Measurements from ENCODE around the gene PRDM2.
"Not testable (repeated sequence)": the region's sequence is repeated elsewhere in the genome, so short reads cannot be mapped to it uniquely, and the experiment has no call there.

PRDM2 gene

GRCh38 chr1:13701271-13701640 lies 1.3 kb downstream of the PRDM2 start:
- no peaks in the 10 kb centered on the region for H3K9me3 ChIP-seq (ENCODE audit: control insufficient read depth, low read length)
- no peaks in the 10 kb centered on the region for H3K27me3 ChIP-seq (ENCODE audit: control insufficient read depth, insufficient read depth, low read length)
- H3K9ac ChIP-seq (ENCODE audit: low read length): peak overlapping the region; percentile 58
- H3K4me1 ChIP-seq (ENCODE audit: control insufficient read depth, insufficient read depth, low read length): peaks cover 5% of the 10 kb centered on the region
- no peaks in the 10 kb centered on the region for H3K36me3 ChIP-seq (ENCODE audit: control insufficient read depth, insufficient read depth, low read length)
- peak overlapping the region; percentile 10 for H3K4me3 ChIP-seq (ENCODE audit: low read length)

GRCh38 chr1:13702425-13703127 lies 2.6 kb downstream of the PRDM2 start:
- H3K9me3 ChIP-seq (ENCODE audit: control insufficient read depth, low read length): no peaks in the 10 kb centered on the region
- no peaks in the 10 kb centered on the region for H3K27me3 ChIP-seq (ENCODE audit: control insufficient read depth, insufficient read depth, low read length)
- no peak overlapping the region for H3K9ac ChIP-seq (ENCODE audit: low read length)
- peaks cover 5% of the 10 kb centered on the region for H3K4me1 ChIP-seq (ENCODE audit: control insufficient read depth, insufficient read depth, low read length)
- H3K36me3 ChIP-seq (ENCODE audit: control insufficient read depth, insufficient read depth, low read length): no peaks in the 10 kb centered on the region
- H3K4me3 ChIP-seq (ENCODE audit: low read length): no peak overlapping the region

- no peaks in the 10 kb centered on the region for H3K9me3 ChIP-seq (ENCODE audit: control insufficient read depth, low read length)
- no peaks in the 10 kb centered on the region for H3K36me3 ChIP-seq (ENCODE audit: control insufficient read depth, insufficient read depth, low read length)
- H3K9ac ChIP-seq (ENCODE audit: low read length): no peak overlapping the region
- no peak overlapping the region for H3K4me3 ChIP-seq (ENCODE audit: low read length)
- H3K4me1 ChIP-seq (ENCODE audit: control insufficient read depth, insufficient read depth, low read length): peaks cover 5% of the 10 kb centered on the region
- H3K27me3 ChIP-seq (ENCODE audit: control insufficient read depth, insufficient read depth, low read length): no peaks in the 10 kb centered on the region
Observed at GRCh38 chr1:13703128-13703513, 3.1 kb downstream of the PRDM2 start.

- Histone ChIP-seq H3K9ac (ENCODE audit: low read length) (no peak overlapping the region), H3K4me3 (ENCODE audit: low read length) (no peak overlapping the region), H3K9me3 (ENCODE audit: control insufficient read depth, low read length) (no peaks in the 10 kb centered on the region), H3K4me1 (ENCODE audit: control insufficient read depth, insufficient read depth, low read length) (peaks cover 5% of the 10 kb centered on the region), H3K27me3 (ENCODE audit: control insufficient read depth, insufficient read depth, low read length) (no peaks in the 10 kb centered on the region), H3K36me3 (ENCODE audit: control insufficient read depth, insufficient read depth, low read length) (no peaks in the 10 kb centered on the region)
Observed at GRCh38 chr1:13703558-13704490, 3.8 kb downstream of the PRDM2 start.

GRCh38 chr1:13706046-13706445 lies 6.1 kb downstream of the PRDM2 start:
- Histone ChIP-seq H3K4me3 (ENCODE audit: low read length) (no peak overlapping the region), H3K36me3 (ENCODE audit: control insufficient read depth, insufficient read depth, low read length) (no peaks in the 10 kb centered on the region)

GRCh38 chr1:13707164-13707563 lies 7.2 kb downstream of the PRDM2 start:
- Histone ChIP-seq H3K4me3 (ENCODE audit: low read length) (no peak overlapping the region), H3K27me3 (ENCODE audit: control insufficient read depth, insufficient read depth, low read length) (no peaks in the 10 kb centered on the region), H3K4me1 (ENCODE audit: control insufficient read depth, insufficient read depth, low read length) (no peaks in the 10 kb centered on the region), H3K9ac (ENCODE audit: low read length) (no peak overlapping the region), H3K9me3 (ENCODE audit: control insufficient read depth, low read length) (no peaks in the 10 kb centered on the region), H3K36me3 (ENCODE audit: control insufficient read depth, insufficient read depth, low read length) (no peaks in the 10 kb centered on the region)

More at GRCh38 chr1:13706046-13706445, 6.1 kb downstream of the PRDM2 start:
- no peaks in the 10 kb centered on the region for H3K9me3 ChIP-seq (ENCODE audit: control insufficient read depth, low read length)
- H3K27me3 ChIP-seq (ENCODE audit: control insufficient read depth, insufficient read depth, low read length): no peaks in the 10 kb centered on the region
- no peaks in the 10 kb centered on the region for H3K4me1 ChIP-seq (ENCODE audit: control insufficient read depth, insufficient read depth, low read length)
- no peak overlapping the region for H3K9ac ChIP-seq (ENCODE audit: low read length)

GRCh38 chr1:13708380-13708982 lies 8.5 kb downstream of the PRDM2 start:
- H3K27me3 ChIP-seq (ENCODE audit: control insufficient read depth, insufficient read depth, low read length): no peaks in the 10 kb centered on the region
- H3K36me3 ChIP-seq (ENCODE audit: control insufficient read depth, insufficient read depth, low read length): no peaks in the 10 kb centered on the region
- H3K4me3 ChIP-seq (ENCODE audit: low read length): no peak overlapping the region
- no peak overlapping the region for H3K9ac ChIP-seq (ENCODE audit: low read length)
- no peaks in the 10 kb centered on the region for H3K9me3 ChIP-seq (ENCODE audit: control insufficient read depth, low read length)
- no peaks in the 10 kb centered on the region for H3K4me1 ChIP-seq (ENCODE audit: control insufficient read depth, insufficient read depth, low read length)

- no peaks in the 10 kb centered on the region for H3K9me3 ChIP-seq (ENCODE audit: control insufficient read depth, low read length)
- H3K9ac ChIP-seq (ENCODE audit: low read length): no peak overlapping the region
- H3K27me3 ChIP-seq (ENCODE audit: control insufficient read depth, insufficient read depth, low read length): no peaks in the 10 kb centered on the region
- H3K4me3 ChIP-seq (ENCODE audit: low read length): no peak overlapping the region
- H3K36me3 ChIP-seq (ENCODE audit: control insufficient read depth, insufficient read depth, low read length): no peaks in the 10 kb centered on the region
- no peaks in the 10 kb centered on the region for H3K4me1 ChIP-seq (ENCODE audit: control insufficient read depth, insufficient read depth, low read length)
Observed at GRCh38 chr1:13710086-13710485, 10.1 kb downstream of the PRDM2 start.

- Histone ChIP-seq H3K36me3 (ENCODE audit: control insufficient read depth, insufficient read depth, low read length) (no peaks in the 10 kb centered on the region), H3K27me3 (ENCODE audit: control insufficient read depth, insufficient read depth, low read length) (no peaks in the 10 kb centered on the region), H3K9ac (ENCODE audit: low read length) (no peak overlapping the region), H3K4me3 (ENCODE audit: low read length) (no peak overlapping the region), H3K4me1 (ENCODE audit: control insufficient read depth, insufficient read depth, low read length) (no peaks in the 10 kb centered on the region), H3K9me3 (ENCODE audit: control insufficient read depth, low read length) (no peaks in the 10 kb centered on the region)
Observed at GRCh38 chr1:13714851-13715250, 14.9 kb downstream of the PRDM2 start.

- not testable (repeated sequence) for H3K9me3 ChIP-seq (ENCODE audit: control insufficient read depth, low read length); H3K9ac ChIP-seq (ENCODE audit: low read length); H3K4me1 ChIP-seq (ENCODE audit: control insufficient read depth, insufficient read depth, low read length); H3K4me3 ChIP-seq (ENCODE audit: low read length); H3K27me3 ChIP-seq (ENCODE audit: control insufficient read depth, insufficient read depth, low read length); H3K36me3 ChIP-seq (ENCODE audit: control insufficient read depth, insufficient read depth, low read length)
Observed at GRCh38 chr1:13715616-13716287, 15.8 kb downstream of the PRDM2 start.

GRCh38 chr1:13722808-13723360 lies 22.9 kb downstream of the PRDM2 start:
- Histone ChIP-seq H3K9me3 (ENCODE audit: control insufficient read depth, low read length) (no peaks in the 10 kb centered on the region), H3K4me3 (ENCODE audit: low read length) (no peak overlapping the region), H3K4me1 (ENCODE audit: control insufficient read depth, insufficient read depth, low read length) (no peaks in the 10 kb centered on the region), H3K9ac (ENCODE audit: low read length) (no peak overlapping the region), H3K27me3 (ENCODE audit: control insufficient read depth, insufficient read depth, low read length) (no peaks in the 10 kb centered on the region), H3K36me3 (ENCODE audit: control insufficient read depth, insufficient read depth, low read length) (no peaks in the 10 kb centered on the region)

Measured in mucosa of stomach (tissue), 1 donor.